Heart right ventricle (tissue), 16 donors: ENCODE data around the gene PRKACB. TPM values are rescaled to one million over a fixed set of nuclear protein-coding genes. Genes with fewer than 3 reads are reported as not detected.
A peak's percentile ranks its signal among the peaks of the same experiment; 100 is the strongest.
"Not testable (repeated sequence)": the region's sequence is repeated elsewhere in the genome, so short reads cannot be mapped to it uniquely, and the experiment has no call there.

ENCODE experiments used
- ATAC-seq, 8 donors: fragments of 200-7000 bp; cut with Tn5 transposase; one replicate each; pipeline ENCODE4 v1.9.1; 2020; ENCODE audit warnings: mild to moderate bottlenecking in 8 of 8, moderate library complexity in 8 of 8, moderate number of reproducible peaks in 1 of 8
- DNase-seq, 2 donors: peaks; one replicate each; pipeline ENCODE4 v3.0.0-alpha.2; 2020
- H3K27ac ChIP-seq, 10 donors: fragments of 200-600 bp; sonication (generic) in 2 of 10; one replicate each; pipeline versions ENCODE4 v1.5.0 to v1.8.0; 2020 to 2022; ENCODE audit warnings: mild to moderate bottlenecking in 3 of 10
- H3K27me3 ChIP-seq, 7 donors: fragments of 200-600 bp; one replicate each; pipeline ENCODE4 v1.8.0; 2021 to 2022; ENCODE audit warnings: mild to moderate bottlenecking in 2 of 7
- H3K36me3 ChIP-seq, 9 donors: fragments of 200-600 bp; sonication (generic) in 1 of 9; one replicate each; pipeline versions ENCODE4 v1.5.0 to v1.8.0; 2020 to 2022; ENCODE audit warnings: mild to moderate bottlenecking in 2 of 9
- H3K4me1 ChIP-seq, 9 donors: fragments of 200-600 bp; sonication (generic) in 1 of 9; one replicate each; pipeline versions ENCODE4 v1.5.0 to v1.8.0; 2020 to 2022; ENCODE audit warnings: mild to moderate bottlenecking in 4 of 9
- H3K4me3 ChIP-seq, 10 donors: fragments of 200-600 bp; sonication (generic) in 2 of 10; one replicate each; pipeline versions ENCODE4 v1.5.0 to v1.8.0; 2020 to 2022; ENCODE audit warnings: mild to moderate bottlenecking in 7 of 10, moderate library complexity in 2 of 10
- H3K9me3 ChIP-seq, 11 donors: fragments of 200-600 bp in 10 of 11; sonication (generic) in 2 of 11; one replicate each; pipeline versions ENCODE4 v1.5.0 to v1.8.0; 2013 to 2022; ENCODE audit warnings: mild to moderate bottlenecking in 2 of 11, control low read depth in 1 of 11, moderate library complexity in 1 of 11
- CTCF ChIP-seq, 9 donors: fragments of 200-600 bp; sonication (generic) in 2 of 9; IDR thresholded peaks; one replicate each; pipeline versions ENCODE4 v1.5.0 to v1.8.0; 2021 to 2022; ENCODE audit warnings: antibody characterized with exemption in 9 of 9, mild to moderate bottlenecking in 5 of 9, moderate library complexity in 1 of 9
- WGBS, 2 donors: extraction: QIAGEN DNeasy Blood & Tissue Kit; methylation state at CpG; one replicate each; pipeline ENCODE4 v1.1.7; 2013; ENCODE audit warnings: inconsistent platforms in 1 of 2; 5-methylcytosine and 5-hydroxymethylcytosine counted together
- intact Hi-C, 10 donors: fragments of 100-400 bp; cut with DNase I; formaldehyde crosslinking; loops; one replicate each; pipeline versions ENCODE4 v1.11.1 to v1.14.2; 2022
- polyA plus RNA-seq, 2 donors: library from polyadenylated mRNA; stranded (reverse); fragments of 200-250 nt; gene quantifications; one replicate each; pipeline ENCODE4 v1.2.3, GENCODE V29; 2013
- total RNA-seq, 10 donors: library from RNA; stranded (reverse); fragmentation: NEBNext Ultra II Directional in 3 of 10; extraction: Animal tissue kit (Norgen Biotek cat#: 25700) in 3 of 10; gene quantifications; one replicate each; pipeline versions ENCODE4 v1.2.1 to v1.2.4, GENCODE V29; 2021 to 2023
- donor health status: Arrhythmogenic right ventricular cardiomyopathy.
- donor health status: ischemic (EF 13 %, LVEDD 7.1; RV severe dilation, severe dysfunction).
- donor health status: healthy with polysubstance abuse.
- donor health status: DM: no; HTN: yes; CAD: no.
- donor health status: DM: no; HTN: no; CAD: no.
- donor health status: ischemic (EF 25% LVEDD 6.9; RV normal size, moderate dysfunction).
- donor health status: ischemic (EF 25% LVEDD 5.7; RV mildly dilated, moderate dysfunction).
- donor health status: healthy.
- donor health status: DM: yes; HTN: yes; CAD: no.
- donor health status: Ischemic cardiomyopathy.
- donor health status: ischemic (EF 35%, LVEDD 5.7; RV mildly dilated, moderate dysfunction).
- donor health status: nonischemic (EF 11% LVEDD 7.7; RV severe dilation, severe dysfunction).
- donor health status: DM: yes; HTN: yes; CAD: no.
- donor health status: PGD.
- donor health status: ischemic (EF 29% LVEDD 5.4; RV normal size, mild dysfunction).
- donor health status: nonischemic (EF 23%, LVEDD 6.1; RV moderate dilation, normal function).

Gene PRKACB
- total and polyA plus RNA-seq, 12 donors: 6.4 to 49.1 (median 39.6) TPM

- WGBS, 2 donors: 67% methylated on average over 3 of the region's 3 CpGs
- TF ChIP-seq CTCF (IDR thresholded peaks at IDR 0.05): no peak
- H3K4me1 ChIP-seq: peaks cover 0 to 17% (median 7%) of the 10 kb centered on the region in 9 donors
- no peaks in the 10 kb centered on the region for H3K27me3 ChIP-seq
- H3K36me3 ChIP-seq: no peaks in the 10 kb centered on the region
- peak overlapping the region in 7 of 10 donors; percentile 15 to 57 (median 21) for H3K27ac ChIP-seq
- peaks cover 0 to 7% (median 0%) of the 10 kb centered on the region in 11 donors for H3K9me3 ChIP-seq
- ATAC-seq (peak; percentile 88 to 100 (median 94)), DNase-seq (peak in 1 of 2 donors; percentile 37)
- intact Hi-C loops: no loop called here
- H3K4me3 ChIP-seq: no peak overlapping the region
These were observed 40.7 kb upstream of the PRKACB start for GRCh38 chr1:84103197-84103992.

- H3K4me3 ChIP-seq, H3K36me3 ChIP-seq, H3K9me3 ChIP-seq, ATAC-seq, H3K27me3 ChIP-seq, H3K27ac ChIP-seq, intact Hi-C loops, DNase-seq: not testable (repeated sequence)
- WGBS, 2 donors: 90 to 93% methylated on average over 1 of the region's 1 CpG
- peaks cover 0 to 18% (median 7%) of the 10 kb centered on the region in 9 donors for H3K4me1 ChIP-seq
These were observed 36.5 kb upstream of the PRKACB start for GRCh38 chr1:84107538-84107937.

- H3K4me1 ChIP-seq: peaks cover 0 to 14% (median 5%) of the 10 kb centered on the region in 9 donors
These were observed 36.1 kb upstream of the PRKACB start for GRCh38 chr1:84107955-84108354.

GRCh38 chr1:84108900-84109578 lies 35.0 kb upstream of the PRKACB start:
- intact Hi-C loops: no loop called here
- H3K9me3 ChIP-seq: peaks cover 0 to 9% (median 0%) of the 10 kb centered on the region in 11 donors

More at GRCh38 chr1:84107955-84108354, 36.1 kb upstream of the PRKACB start:
- no peak overlapping the region for H3K27ac ChIP-seq
- intact Hi-C loops: no loop called here
- H3K36me3 ChIP-seq: no peaks in the 10 kb centered on the region
- no peak for TF ChIP-seq CTCF (IDR thresholded peaks at IDR 0.05)
- ATAC-seq (no peak), DNase-seq (no peak)
- no peaks in the 10 kb centered on the region for H3K27me3 ChIP-seq
- H3K4me3 ChIP-seq: no peak overlapping the region
- WGBS, 2 donors: 97 to 98% methylated on average over 2 of the region's 2 CpGs
- H3K9me3 ChIP-seq: peaks cover 0 to 9% (median 0%) of the 10 kb centered on the region in 11 donors

More at GRCh38 chr1:84108900-84109578, 35.0 kb upstream of the PRKACB start:
- Histone ChIP-seq H3K27me3 (no peaks in the 10 kb centered on the region), H3K4me1 (peaks cover 0 to 4% (median 0%) of the 10 kb centered on the region in 9 donors), H3K27ac (no peak overlapping the region), H3K36me3 (no peaks in the 10 kb centered on the region), H3K4me3 (no peak overlapping the region)
- no peak for TF ChIP-seq CTCF (IDR thresholded peaks at IDR 0.05)
- WGBS, 2 donors: 94% methylated on average over 3 of the region's 3 CpGs
- no peak for ATAC-seq
- DNase-seq: no peak
